GM19455 (cell line): ENCODE data around the gene PROM1.
A peak's percentile ranks its signal among the peaks of the same experiment; 100 is the strongest.

ENCODE experiments used
- ATAC-seq: cut with Tn5 transposase; IDR thresholded peaks from one replicate; pipeline ENCODE4 v1.9.1; 2021; ENCODE audit not compliant: unreplicated experiment

The PROM1 gene

DNA sequence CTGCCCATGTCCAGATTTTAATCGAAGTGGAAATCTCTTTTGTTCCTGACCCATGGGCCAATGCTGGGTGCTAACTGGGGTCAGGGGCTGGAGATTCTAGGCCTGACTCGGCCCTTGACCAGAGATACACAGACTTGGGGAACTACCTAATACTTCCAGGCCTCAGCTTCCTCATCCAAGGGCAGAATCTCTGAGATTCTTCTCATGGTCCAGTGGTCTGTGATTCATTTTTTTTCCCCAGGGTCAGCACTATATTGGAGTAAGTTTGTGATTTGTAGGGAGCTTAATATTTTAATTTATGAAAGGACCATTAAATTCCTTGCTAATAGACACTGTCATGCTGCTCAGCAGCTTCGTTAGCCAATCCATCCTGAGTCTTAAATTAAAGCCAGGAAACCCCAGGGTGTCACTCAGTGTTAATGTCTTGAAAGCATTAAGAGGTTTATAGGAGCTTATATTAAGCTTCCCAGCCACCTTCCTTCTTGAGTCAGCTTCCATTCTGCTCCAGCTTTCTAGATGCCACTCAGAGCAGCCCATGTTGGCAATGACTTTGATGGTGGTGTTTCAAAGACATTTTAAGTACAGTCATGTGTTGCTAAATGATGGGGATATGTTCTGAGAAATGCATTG lies 27.0 kb upstream of the PROM1 start:
- no peak for ATAC-seq

DNA sequence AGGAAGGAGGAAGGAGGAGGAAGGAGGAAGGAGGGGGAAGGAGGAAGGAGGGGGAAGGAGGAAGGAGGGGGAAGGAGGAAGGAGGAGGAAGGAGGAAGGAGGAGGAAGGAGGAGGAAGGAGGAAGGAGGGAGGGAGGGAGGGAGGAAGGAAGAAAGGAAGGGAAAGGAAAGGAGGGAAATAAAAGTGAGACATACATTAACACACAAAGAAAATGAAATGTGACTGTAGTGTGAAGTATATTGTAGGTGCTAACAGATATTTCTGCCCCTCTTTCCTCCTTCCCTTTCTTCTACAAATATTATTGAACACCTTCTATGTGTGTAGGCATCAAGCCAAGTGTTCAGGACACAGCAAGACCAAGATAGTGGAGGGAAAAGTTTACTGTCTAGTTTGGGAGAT lies 26.4 kb upstream of the PROM1 start:
- no peak for ATAC-seq

DNA sequence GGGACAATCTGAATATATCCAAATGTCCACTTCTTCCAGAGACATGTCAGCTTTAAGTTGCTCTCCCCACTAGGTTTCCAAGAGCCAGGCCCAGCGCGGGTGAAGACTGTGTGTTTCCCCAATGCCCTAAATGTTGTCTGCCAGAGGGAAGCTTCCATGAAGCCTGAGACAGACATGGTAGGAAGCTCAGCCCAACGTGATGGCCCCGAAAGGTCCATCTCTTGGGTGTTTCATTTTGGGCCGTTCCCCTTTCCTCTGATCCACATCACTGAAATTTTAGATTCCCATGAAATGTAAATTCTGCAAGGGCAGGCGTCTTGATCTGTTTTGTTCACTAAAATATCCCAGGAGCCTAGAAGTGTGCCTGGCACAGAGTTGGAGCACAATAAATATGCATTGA lies 25.4 kb upstream of the PROM1 start:
- ATAC-seq, result no peak

DNA sequence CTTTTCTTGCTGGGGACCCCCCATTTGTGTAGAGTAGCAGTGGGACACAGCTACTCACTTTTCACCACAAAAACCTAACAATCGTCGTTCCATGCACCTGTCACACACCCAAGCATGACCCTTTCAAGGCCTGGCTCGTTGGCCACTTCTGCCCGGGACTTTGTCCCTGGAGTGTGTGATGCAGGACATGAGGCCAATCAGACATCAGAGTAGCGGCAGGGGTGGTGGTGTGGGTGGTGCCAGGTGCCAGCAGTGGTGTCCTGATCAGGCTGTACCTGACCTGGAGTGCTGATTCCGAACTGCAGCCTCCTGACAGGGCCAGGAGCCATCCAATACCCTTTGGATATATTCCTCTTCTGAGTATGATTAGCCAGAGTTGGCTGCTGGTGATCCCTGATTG lies 23.1 kb upstream of the PROM1 start:
- no peak for ATAC-seq

DNA sequence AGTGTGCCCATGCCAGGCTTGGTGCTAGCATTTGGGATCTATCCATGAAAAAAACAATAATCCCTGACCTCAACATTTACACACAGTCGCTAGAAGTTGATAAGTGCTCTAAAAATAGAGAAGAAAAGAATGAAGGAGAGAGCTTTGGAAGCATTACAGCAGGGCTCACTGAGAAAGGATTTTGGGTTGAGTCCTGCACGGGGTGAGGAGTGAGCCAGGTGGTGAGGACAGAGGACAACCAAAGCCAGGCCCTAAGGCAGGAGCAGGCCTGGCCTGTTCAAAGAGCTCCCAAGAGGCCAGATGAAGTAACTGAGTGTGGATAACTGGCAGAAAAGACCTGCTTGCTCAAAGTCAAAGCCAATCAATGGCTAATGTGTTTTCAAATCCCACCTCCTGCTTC lies 20.7 kb upstream of the PROM1 start:
- ATAC-seq, result no peak

DNA sequence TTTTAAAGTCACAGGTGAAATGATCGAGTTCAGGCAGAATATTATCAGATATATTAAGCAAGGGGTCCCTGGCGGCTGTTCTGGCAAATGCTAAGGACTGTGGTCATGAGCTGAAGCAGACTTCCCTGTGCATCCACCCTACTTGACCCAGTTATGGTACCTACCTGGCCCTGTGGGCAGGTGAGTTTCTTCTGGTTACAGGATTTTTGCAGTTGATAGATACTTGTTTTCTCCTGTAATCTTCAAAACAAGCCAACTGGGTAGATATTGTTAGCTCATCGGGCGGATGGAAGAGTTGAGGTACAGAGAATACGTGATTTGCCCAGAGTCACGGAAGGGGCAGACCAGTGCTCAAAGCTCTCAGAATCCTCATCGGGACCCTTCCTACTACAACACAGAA lies 18.5 kb upstream of the PROM1 start:
- no peak for ATAC-seq

DNA sequence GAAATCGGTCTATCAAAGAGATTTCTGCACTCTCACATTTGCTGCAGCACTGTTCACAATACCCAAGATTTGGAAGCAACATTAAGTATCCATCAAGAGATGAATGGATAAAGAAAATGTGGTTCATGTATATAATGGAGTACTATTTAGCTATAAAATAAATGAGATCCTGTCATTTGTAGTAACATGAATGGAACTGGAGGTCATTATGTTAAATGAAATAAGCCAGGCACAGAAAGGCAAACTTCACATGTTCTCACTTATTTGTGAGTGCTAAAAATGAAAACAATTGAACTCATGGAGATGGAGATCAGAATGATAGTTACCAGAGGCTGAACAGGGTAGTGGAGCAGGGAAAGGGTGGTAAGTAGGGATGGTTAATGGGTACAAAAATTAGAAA lies 17.0 kb upstream of the PROM1 start:
- ATAC-seq, result no peak

DNA sequence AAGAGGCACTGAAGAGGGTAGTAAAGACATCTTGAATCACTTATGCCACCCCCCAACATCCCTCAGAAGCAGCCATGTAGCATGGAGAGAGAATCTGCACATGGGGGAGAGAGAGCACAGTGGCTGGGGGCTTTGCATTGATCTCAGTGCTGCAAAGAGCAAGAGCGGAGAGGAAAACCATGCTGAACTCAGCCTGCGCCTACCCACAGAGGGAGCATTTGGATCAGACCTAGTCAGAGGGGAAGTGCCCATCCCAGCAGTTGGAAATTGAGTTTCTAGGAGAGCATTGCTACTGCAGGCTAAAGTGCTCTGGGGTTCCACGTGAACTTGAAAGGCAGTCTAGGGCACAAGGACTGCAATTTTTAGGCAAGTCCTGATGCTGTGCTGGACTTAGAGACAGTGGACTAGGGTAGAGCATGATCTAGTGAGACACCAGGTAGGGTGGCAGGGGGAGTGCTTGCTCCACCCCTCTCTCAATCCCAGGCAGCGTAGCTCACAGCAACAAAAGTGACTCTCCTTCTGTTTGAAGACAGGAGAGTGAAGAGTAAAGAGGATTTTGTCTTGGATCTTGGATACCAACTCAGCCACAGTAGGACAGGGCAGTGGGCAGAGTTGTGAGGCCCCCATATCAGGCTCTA lies 9.0 kb upstream of the PROM1 start:
- ATAC-seq, result no peak

DNA sequence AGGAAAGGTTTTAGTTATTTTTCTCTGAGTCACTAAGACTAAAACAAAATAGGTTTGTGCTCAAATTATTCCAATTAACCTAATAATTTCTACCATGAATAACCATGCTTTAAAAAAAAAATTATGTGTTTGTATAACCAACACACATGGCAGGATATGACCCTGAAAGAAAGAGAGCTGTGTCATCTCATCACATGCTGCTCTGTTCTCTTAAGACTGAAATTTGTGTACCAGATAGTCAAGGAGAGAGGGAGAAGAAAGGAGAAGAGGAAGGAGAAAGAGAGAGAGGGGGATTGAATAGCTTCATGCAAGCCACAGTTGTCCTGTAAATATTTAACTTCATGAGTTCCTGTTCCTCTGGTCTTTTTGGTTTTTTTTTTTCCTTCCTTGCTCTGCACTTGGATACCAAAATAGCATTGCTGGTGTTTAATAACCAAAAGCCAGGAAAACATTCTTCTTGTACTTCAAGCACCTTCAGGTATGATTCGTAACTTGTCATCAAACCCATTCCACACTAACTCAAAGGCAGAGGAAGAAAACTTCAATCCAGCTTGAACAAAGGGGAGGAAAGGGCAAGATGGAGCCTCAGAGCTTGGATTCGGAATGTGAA lies 6.4 kb upstream of the PROM1 start:
- ATAC-seq, result no peak

DNA sequence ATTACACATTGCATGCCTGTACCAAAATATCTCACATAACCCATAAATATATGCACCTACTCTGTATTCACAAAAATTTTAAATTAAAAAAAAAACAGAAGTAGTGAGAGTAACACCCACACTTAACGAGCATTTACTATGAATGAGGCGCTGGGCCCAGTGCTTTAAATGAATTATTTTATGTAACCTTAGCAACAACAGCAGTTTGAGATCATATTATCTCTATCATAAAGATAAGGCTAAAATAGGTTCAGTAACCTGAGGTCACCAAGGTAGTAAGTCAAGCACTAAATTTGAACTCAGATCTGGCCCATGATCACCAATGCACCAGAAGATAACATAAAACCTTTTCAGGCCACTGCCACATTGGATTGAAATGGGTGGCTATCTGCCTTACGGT lies 5.3 kb upstream of the PROM1 start:
- no peak for ATAC-seq

DNA sequence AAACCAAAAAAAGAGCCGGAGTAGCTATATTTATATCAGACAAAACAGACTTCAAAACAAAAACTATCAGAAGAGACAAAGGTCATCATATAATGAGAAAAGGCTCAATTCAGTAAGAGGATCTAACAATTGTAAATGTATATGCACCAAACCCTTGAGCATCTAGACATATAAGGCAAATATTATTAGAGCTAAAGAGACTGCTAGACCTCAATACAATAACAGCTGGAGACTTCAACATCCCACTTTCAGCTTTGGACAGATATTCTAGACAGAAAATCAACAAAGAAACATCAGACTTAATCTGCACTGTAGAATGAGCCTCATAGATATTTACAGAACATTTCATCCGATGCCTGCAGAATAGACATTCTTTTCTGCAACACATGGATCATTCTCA lies 4.8 kb upstream of the PROM1 start:
- ATAC-seq, result no peak

DNA sequence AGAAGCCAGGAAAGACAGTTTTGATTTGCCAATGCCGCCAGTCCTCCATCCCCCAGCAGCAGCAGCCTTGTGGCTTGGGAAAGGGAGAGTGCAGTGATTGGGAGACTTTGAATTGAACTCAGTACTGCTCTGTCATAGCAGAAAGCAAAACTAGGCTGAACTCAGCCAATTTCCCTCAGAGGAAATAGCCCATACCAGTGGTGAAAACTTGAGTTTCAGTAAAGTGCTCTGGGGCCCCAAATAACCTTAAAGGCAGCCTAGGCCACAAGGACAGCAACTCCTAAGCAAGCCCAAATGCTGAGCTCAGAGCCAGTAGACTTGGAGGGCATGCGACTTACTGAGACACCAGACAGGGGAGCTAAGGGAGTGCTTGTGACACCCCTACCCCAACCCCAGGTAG lies 2.0 kb upstream of the PROM1 start:
- ATAC-seq, result peak; percentile 64

DNA sequence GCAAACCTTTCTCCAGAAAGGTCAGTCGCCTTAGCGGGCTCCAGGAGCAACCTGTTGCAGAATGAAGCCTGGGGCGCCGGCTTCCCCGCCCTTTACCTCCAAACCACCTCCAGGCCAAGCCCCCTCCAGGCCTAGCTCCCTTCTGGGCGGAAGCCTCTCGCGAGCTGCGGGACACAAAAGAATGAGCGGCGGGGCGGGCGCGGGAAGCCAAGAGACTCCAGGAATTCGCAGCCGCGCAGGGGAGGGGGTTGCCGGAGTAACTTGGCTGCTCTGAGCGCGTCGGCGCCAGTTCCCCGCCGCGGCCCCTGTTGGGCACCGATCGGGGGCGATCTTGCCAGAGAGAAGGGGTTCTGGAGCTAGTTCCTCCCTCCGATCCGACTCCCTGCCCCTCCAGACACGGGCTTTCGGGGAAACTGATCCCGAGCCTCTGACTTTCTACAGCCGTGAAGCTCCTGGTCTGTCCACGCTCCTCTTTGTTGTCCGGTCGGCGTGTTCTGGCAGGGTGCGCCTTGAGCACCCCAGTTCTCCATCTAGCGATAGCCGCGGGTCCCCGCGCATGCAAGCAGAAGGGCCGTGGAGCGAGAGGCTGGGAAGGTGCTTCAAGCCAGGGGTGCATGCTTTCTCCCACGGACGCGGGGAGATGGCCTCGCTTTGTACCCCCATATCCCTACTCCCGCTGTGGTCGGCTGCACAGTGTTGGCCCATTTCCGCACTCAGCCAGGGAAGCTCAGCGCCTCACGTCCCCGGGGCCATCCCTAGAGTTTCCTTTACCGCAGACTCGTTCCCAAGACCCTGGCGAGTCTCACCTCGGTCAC lies 1.2 kb downstream of the PROM1 start:
- ATAC-seq, result no peak

DNA sequence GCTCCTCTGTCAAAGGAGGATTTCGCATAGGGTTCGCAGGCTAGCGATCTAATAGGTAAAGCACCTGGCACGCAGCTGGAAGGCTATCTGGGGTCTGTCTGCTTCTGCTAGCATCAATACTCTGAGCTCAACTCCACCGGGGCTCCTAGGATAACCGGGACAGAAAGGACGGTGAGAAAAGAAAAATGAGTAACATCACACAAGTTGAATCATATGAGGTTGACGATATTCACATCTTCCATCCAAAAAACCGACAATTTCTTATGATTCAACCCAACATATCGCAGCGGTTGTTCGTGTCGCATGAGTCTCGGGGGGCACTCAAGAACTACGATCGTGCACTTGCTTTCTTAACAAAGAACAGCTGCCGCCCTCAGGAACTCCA lies 1.8 kb downstream of the PROM1 start:
- ATAC-seq, result no peak

DNA sequence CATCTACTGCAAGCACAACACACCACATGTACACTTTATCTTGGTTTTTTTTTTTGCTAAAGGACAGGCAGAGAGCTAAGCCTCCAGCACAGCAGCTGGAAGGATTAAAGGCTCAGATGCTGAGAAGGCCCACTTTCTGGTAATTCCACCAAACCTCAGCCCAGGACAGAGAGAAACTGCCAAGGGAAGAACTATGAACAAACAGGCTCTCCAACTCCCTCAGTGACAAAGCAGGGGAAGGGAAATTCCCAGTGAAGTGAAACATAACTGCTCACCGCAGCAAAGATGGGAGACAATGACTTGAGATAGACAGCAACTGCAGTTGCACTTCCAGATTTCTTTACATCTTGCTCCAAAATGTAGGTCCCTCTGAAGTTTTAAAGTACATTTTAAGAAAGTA lies 4.8 kb downstream of the PROM1 start:
- peak; percentile 47 for ATAC-seq

DNA sequence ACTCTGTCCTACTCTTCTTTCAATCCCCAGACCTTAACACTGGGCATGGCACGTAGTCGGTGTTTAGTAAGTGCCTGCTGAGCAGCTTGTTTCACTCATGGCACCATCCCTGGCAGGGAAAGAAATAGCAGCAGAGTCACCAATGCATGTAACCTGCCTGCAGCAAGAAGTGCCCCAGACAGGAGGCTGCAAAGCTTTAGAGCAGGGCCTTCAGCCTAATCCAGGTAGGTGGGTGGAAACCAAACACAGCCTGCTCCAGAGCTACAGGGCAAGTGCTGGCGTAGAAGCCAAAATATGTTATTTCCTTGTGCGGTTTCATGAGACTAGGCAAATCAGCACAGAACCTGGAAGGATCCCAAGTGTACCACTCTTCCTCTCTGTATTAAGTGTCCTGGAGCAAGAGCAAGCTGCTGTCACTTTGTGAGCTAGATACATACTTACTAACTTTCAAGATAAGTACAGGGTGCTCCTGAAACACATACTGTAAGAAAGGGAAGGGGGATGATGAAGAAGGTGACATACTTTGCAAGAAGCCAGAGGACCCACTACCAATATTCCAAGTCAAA lies 5.5 kb downstream of the PROM1 start:
- no peak for ATAC-seq

DNA sequence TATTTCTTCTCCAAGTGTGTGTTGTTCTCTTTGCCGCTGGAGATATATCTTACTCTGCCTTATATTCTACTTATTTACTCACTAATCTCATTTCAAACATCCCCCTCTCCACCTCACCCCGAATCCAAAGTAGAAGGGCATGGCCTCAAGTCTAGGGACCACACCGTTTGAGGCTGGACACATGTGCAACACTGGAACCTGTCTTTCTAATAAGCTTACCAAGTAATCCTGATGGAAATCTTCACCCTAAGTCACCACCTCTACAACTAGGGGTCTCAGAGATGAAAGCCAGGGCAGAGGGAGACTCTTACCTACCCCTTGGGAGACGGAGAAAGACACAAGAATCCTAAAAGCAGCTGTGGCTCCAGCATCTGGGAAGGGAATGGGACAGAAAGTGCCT lies 6.0 kb downstream of the PROM1 start:
- no peak for ATAC-seq

DNA sequence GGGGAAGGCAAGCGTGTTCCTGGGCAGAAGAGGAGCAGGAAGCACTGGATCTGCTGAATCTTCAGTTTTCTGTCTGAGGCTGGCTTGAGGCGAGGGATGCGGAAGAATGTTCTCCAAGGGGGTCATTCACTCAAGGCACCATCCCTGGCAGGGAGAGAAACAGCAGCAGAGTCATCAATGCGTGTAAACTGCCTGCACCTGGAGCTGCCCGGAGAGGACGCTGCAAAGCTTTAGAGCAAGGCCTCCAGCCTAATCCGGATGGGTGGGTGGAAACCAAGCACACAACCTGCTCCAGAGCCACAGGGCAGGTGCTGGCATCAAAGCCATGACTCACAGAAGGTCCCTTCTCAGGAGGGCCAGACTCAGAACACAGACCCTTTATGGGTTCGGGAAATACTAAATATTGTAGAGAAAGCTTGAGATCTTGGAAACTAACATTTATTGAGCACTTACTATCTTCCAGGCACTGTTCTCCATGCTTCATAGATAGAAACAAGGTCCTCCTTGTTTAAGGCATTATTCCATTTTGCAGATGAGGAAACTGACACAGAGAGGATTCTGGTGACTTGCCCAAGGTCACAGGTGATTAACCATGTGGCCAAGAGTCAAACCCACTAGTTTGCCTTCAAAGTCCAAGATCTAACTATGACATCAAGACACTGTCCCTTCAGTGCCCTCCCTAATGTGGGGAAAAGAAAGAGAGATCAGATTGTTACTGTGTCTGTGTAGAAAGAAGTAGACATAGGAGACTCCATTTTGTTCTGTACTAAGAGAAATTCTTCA lies 7.7 kb downstream of the PROM1 start:
- no peak for ATAC-seq

DNA sequence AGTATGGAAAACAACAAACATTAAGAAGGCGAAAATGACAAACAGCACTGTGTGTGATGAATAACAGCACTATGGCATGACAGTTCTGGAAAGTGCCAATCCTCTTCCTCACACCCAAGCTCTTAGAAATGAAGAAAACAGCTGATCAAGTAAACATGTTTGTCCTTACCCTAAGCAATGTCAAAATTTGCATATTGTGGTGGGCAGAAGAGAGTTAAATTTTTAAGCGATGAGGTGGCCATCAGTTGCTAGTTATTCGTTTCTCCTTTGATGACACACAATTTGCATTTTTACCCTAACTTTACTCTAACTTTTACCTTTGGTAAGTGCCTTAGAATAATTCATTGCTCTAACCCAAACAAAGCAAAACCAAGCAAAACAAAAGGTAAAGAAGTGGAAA lies 8.8 kb downstream of the PROM1 start:
- no peak for ATAC-seq

DNA sequence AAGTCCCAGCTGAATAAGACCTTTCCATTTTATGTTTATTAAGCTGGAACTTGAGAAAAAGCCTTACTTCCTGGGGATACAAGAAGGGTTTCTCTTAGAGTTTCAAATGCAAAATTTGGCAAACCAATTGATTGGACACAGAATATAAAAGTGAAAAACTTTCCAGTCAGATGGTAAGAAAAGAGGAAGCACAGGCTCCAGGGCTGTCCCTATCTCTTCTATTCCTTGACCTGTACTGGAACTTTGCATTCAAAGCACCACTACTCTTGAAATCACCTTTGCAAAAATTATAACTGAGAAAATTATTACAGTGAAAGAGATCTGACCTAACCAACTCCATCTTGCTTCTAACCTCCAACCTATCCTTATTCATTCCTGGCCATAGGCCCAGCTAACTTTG lies 11.7 kb downstream of the PROM1 start:
- ATAC-seq, result no peak

DNA sequence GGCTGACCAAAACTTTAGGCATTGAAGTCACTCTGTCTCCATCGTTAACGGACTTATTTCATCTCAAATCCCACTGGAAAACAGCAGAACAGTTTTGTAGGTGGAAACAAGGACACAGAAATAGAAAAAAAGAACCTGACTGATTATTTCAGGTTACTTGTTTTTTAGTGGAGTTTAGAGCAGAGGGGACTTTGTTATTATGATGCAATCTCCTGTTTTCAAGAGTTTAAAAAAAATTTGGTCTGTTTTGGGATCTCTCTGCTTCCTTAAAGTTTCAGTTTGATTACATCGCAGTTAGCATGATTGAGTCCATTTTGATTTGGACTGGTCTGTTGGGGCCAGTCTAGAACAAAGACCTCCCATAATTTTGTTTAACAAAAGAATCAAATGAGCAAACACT lies 13.6 kb downstream of the PROM1 start:
- ATAC-seq, result no peak
